ENCODE measurements around the gene TBCD. TPM values are rescaled to one million over a fixed set of nuclear protein-coding genes. Genes with fewer than 3 reads are reported as not detected.

TBCD gene
- total RNA-seq, 2 donors from 2014 or later = 66.5 to 166 TPM

GRCh38 chr17:82716203-82717010 lies 35.5 kb upstream of the TBCD start, which contains the start of gene FN3KRP:
Gene FN3KRP, plus strand, starts transcription at chr17:82716706. Its CDS starts 50 bp downstream, at chr17:82716756.
- Mint-ChIP-seq H3K4me3 (peak within 1 kb of the TSS; percentile 68), H3K9me3 (no peaks in the 10 kb centered on the region), H3K27me3 (no peaks in the 10 kb centered on the region), H3K4me1 (ENCODE audit: low read depth in 2 of 2) (peaks cover 14 to 17% of the 10 kb centered on the region in 2 donors), H3K36me3 (no peaks in the 10 kb centered on the region), H3K27ac (peak within 1 kb of the TSS; percentile 1)
- peak; percentile 90 to 95 for ATAC-seq
- DNase-seq (ENCODE audit: low spot score) = peak; percentile 89

DNA sequence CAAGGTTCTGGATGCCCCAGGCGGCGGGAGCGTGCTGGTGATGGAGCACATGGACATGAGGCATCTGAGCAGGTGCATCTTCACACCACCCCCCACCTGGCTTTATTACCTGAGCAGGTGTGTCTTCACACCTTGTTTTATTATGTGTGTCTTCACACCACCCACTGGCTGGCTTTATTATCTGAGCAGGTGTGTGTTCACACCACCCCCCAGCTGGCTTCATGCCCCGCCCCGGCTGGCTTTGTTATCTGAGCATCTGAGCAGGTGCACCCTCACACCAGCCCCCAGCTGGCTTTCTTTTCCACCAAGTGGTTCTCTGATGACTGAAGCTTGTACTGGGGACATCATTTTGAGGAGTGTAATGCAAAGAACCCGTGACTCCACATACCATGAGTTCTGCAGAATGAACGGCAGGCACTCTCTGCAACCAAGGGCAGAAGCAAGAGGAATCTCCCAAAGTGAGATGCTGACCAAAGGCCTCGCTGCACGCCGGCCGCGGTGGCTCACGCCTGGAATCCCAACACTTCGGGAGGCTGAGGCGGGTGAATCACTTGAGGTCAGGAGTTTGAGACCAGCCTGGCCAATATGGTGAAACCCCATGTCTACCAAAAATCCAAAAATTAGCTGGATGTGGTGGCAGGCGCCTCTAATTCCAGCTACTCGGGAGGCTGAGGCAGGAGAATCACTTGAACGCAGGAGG lies 32.7 kb upstream of the TBCD start:
- peaks cover 12 to 14% of the 10 kb centered on the region in 2 donors for H3K4me1 Mint-ChIP-seq (ENCODE audit: low read depth in 2 of 2)
- H3K36me3 Mint-ChIP-seq = no peaks in the 10 kb centered on the region
- H3K27me3 Mint-ChIP-seq = no peaks in the 10 kb centered on the region
- peak overlapping the region; percentile 68 for H3K4me3 Mint-ChIP-seq
- no peak overlapping the region for H3K27ac Mint-ChIP-seq
- DNase-seq (ENCODE audit: low spot score) = peak; percentile 32
- no peak for ATAC-seq
- H3K9me3 Mint-ChIP-seq = no peaks in the 10 kb centered on the region

DNA sequence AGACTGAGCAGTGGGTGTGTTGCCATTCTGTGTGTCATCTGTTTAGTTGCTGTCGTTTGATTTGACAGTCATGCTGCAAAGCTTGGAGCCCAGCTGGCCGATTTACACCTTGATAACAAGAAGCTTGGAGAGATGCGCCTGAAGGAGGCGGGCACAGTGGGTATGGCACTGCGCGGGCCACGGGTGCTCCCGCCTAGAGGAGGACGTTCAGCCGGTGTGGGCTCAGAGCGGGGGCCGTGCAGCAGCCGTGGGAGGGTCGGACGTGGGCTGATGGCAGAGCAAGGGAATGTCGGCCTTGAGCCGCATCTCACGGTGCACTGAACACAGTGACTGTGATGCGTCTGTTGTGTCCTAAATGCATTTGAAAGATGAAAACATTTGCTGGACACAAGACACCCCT lies 31.7 kb upstream of the TBCD start:
- H3K4me3 Mint-ChIP-seq = no peak overlapping the region
- H3K9me3 Mint-ChIP-seq = no peaks in the 10 kb centered on the region
- H3K27me3 Mint-ChIP-seq = no peaks in the 10 kb centered on the region
- H3K36me3 Mint-ChIP-seq = no peaks in the 10 kb centered on the region
- H3K4me1 Mint-ChIP-seq (ENCODE audit: low read depth in 2 of 2) = peaks cover 12 to 14% of the 10 kb centered on the region in 2 donors
- DNase-seq (ENCODE audit: low spot score) (peak; percentile 31), ATAC-seq (no peak)
- H3K27ac Mint-ChIP-seq = no peak overlapping the region

DNA sequence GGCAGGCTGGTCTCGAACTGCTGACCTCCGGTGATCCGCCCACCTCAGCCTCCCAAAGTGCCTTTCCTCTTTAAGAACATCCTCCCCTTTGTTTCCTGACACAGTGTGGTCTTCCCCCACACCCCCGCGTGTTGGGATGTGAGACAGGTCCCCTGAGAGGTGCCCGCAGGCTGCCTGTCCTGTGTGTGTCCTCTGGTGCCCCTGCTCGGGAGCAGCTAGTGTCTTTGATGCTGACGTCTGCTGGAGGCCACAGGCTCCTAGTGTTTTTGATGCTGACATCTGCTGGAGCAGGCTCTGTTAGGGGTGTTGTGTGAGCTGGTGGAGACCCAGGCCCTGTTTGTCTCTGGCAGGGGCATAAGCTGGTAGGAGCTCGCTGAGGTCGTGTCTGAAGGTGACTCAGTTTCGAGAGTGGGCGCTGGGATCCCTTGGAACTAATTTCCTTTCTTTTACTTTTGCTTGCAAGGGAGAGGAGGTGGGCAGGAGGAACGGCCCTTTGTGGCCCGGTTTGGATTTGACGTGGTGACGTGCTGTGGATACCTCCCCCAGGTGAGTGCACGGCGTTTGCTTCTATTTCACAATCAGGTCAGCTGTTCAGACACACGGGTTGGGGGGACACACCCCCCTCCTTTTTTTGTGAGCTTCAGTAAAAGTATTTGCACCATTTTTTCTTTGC lies 29.4 kb upstream of the TBCD start:
- no peaks in the 10 kb centered on the region for H3K27me3 Mint-ChIP-seq
- no peak overlapping the region for H3K4me3 Mint-ChIP-seq
- H3K36me3 Mint-ChIP-seq = peaks cover under 1% of the 10 kb centered on the region
- DNase-seq (ENCODE audit: low spot score) (no peak), ATAC-seq (no peak)
- H3K4me1 Mint-ChIP-seq (ENCODE audit: low read depth in 2 of 2) = peaks cover 10 to 13% of the 10 kb centered on the region in 2 donors
- H3K9me3 Mint-ChIP-seq = no peaks in the 10 kb centered on the region
- H3K27ac Mint-ChIP-seq = no peak overlapping the region

DNA sequence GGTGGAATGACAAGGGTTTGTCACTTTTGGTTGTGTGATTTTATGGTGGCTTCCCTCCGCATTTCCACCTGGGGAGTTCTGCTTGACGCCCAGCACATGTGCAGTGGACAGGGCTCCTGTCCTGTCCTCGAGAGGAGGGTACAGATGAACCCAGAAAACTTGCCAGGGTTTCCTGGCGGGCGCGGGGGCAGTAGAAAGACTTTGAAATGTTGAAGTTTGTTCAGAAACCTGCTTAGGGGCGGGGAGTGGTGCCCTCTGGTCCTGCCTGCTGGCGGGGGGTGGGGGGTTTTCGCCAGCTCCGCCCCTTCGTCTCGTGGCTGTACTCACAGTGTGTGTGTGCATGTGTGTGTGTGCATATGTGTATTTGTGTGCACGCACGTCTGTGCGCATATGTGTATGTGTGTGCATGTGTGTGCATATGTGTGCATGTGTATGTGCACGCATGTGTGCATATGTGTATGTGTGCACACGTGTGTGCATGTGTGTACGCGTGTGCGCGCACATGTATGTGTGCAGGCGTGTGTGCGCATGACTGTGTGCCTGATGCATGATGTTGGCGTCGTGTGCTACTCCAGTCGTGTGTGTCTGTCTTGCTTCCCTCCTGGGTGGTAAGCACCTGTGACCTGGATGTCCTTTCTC lies 28.6 kb upstream of the TBCD start:
- Mint-ChIP-seq H3K27ac (no peak overlapping the region), H3K4me3 (no peak overlapping the region), H3K36me3 (peaks cover 5% of the 10 kb centered on the region), H3K4me1 (ENCODE audit: low read depth in 2 of 2) (peaks cover 3 to 5% of the 10 kb centered on the region in 2 donors), H3K27me3 (no peaks in the 10 kb centered on the region), H3K9me3 (no peaks in the 10 kb centered on the region)
- no peak for ATAC-seq
- DNase-seq (ENCODE audit: low spot score) = peak; percentile 1

DNA sequence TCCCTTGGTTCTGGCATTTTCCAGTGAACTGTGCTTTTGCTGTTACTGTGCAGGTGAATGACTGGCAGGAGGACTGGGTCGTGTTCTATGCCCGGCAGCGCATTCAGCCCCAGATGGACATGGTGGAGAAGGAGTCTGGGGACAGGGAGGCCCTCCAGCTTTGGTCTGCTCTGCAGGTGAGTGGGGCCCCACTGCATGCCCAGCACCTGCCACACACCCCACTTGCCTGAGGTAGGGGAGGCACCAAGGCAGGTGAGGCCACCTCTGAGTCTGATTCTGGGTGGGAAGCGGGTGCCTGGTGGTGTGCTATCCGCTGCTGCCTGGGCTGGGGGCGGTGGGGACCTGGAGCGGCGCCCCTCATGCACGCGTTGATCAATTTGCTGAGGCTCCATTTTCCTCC lies 25.4 kb upstream of the TBCD start:
- DNase-seq (ENCODE audit: low spot score) (peak; percentile 42), ATAC-seq (no peak)
- H3K27me3 Mint-ChIP-seq = no peaks in the 10 kb centered on the region
- no peak overlapping the region for H3K4me3 Mint-ChIP-seq
- no peak overlapping the region for H3K27ac Mint-ChIP-seq
- H3K36me3 Mint-ChIP-seq = peaks cover 5% of the 10 kb centered on the region
- no peaks in the 10 kb centered on the region for H3K4me1 Mint-ChIP-seq (ENCODE audit: low read depth in 2 of 2)
- no peaks in the 10 kb centered on the region for H3K9me3 Mint-ChIP-seq

GRCh38 chr17:82729479-82730260 lies 22.2 kb upstream of the TBCD start:
- Mint-ChIP-seq H3K27ac (no peak overlapping the region), H3K9me3 (peaks cover 3% of the 10 kb centered on the region), H3K36me3 (peaks cover 14% of the 10 kb centered on the region), H3K4me1 (ENCODE audit: low read depth in 2 of 2) (no peaks in the 10 kb centered on the region), H3K4me3 (no peak overlapping the region), H3K27me3 (no peaks in the 10 kb centered on the region)
- DNase-seq (ENCODE audit: low spot score) (peak; percentile 58), ATAC-seq (peak in 1 of 2 donors; percentile 42)

GRCh38 chr17:82732118-82732743 lies 19.6 kb upstream of the TBCD start:
- Mint-ChIP-seq H3K9me3 (peaks cover 3% of the 10 kb centered on the region), H3K36me3 (peaks cover 14% of the 10 kb centered on the region), H3K4me3 (no peak overlapping the region), H3K27ac (no peak overlapping the region), H3K4me1 (ENCODE audit: low read depth in 2 of 2) (no peaks in the 10 kb centered on the region), H3K27me3 (no peaks in the 10 kb centered on the region)
- peak; percentile 26 for DNase-seq (ENCODE audit: low spot score)
- ATAC-seq = no peak

DNA sequence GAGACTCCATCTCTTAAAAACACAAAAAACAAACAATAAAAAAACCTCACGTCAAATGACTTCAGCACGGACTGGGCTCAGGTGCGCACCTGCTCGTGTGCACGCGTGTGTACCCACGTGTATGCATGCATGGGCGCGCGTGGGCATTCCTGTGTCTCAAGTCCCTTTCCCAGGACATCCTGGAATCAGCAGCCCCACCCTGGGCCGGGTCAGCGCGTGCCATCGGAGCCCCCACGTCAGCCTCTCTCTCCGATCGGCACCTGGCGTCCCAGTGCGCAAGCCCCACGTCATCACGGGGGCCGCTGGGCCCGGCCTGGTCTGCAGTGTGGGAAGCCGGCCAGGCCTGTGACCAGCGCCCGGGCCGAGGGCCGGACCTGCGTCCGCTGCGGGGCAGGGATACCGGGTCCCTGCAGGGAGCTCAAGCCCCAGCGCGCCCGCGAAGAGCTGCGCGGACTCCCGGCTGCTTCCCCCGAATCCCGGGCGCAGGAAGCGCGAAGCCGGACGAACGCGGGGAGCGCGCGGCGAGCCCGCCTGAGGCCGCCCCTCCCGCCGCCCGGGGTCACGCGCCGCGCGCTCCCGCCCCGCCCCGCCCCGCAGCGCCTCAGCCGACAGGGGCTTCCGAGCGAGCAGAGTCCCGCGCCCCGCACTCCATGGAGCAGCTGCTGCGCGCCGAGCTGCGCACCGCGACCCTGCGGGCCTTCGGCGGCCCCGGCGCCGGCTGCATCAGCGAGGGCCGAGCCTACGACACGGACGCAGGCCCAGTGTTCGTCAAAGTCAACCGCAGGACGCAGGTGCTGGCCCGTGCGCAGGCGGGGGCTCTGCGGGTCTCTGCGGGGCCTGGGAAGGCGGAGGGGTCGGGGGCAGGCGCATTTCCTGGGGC lies 16.6 kb upstream of the TBCD start, which contains the start of gene FN3K:
Gene FN3K, plus strand, starts transcription at position 629 of the 880 bp plus-strand sequence. Its CDS starts 22 bp downstream, at position 651.
- H3K27ac Mint-ChIP-seq = no peak within 1 kb of the TSS
- DNase-seq (ENCODE audit: low spot score) (no peak), ATAC-seq (peak; percentile 59 to 80)
- peak within 1 kb of the TSS; percentile 36 for H3K4me3 Mint-ChIP-seq
- H3K9me3 Mint-ChIP-seq = peaks cover 3% of the 10 kb centered on the region
- H3K27me3 Mint-ChIP-seq = no peaks in the 10 kb centered on the region
- peaks cover 13% of the 10 kb centered on the region for H3K36me3 Mint-ChIP-seq
- no peaks in the 10 kb centered on the region for H3K4me1 Mint-ChIP-seq (ENCODE audit: low read depth in 2 of 2)

GRCh38 chr17:82736511-82737185 lies 15.2 kb upstream of the TBCD start:
- peaks cover 3% of the 10 kb centered on the region for H3K9me3 Mint-ChIP-seq
- H3K4me1 Mint-ChIP-seq (ENCODE audit: low read depth in 2 of 2) = no peaks in the 10 kb centered on the region

More at GRCh38 chr17:82736511-82737185, 15.2 kb upstream of the TBCD start:
- ATAC-seq = no peak
- no peak overlapping the region for H3K4me3 Mint-ChIP-seq
- no peaks in the 10 kb centered on the region for H3K27me3 Mint-ChIP-seq
- no peak for DNase-seq (ENCODE audit: low spot score)
- no peak overlapping the region for H3K27ac Mint-ChIP-seq
- peaks cover 24% of the 10 kb centered on the region for H3K36me3 Mint-ChIP-seq

All from natural killer cell treated with Interleukin-12 subunit alpha and Interleukin-12 subunit beta and Interleukin-15 and Interleukin-18, amount 100 ng/mL, for 72 hours (primary cell).